IMR-90 (cell line): Measurements from ENCODE around the gene ZFAND2B. TPM values are rescaled to one million over a fixed set of nuclear protein-coding genes. Genes with fewer than 3 reads are reported as not detected.

Experiments
- ATAC-seq: fragments of 200-7000 bp; cut with Tn5 transposase; 2 replicates; pipeline ENCODE4 v1.9.1; 2020; ENCODE audit warnings: low read depth, mild to moderate bottlenecking, moderate library complexity
- BruUV-seq: library from RNA; stranded (reverse); fragments of 400-500 nt; replicated peaks from 2 replicates; lab custom pipeline; 2021; lab: Mats Ljungman, UMichigan
- CTCF ChIA-PET: fragments of 300-600 bp; formaldehyde crosslinking; extraction: SDS; loops from one replicate; lab custom pipeline; 2021; ENCODE audit warnings: antibody characterized with exemption; lab: Yijun Ruan, JAX
- POLR2A ChIA-PET: fragments of 300-600 bp; sonication (Branson Sonifier 250); formaldehyde crosslinking; loops from one replicate; lab custom pipeline; 2022; ENCODE audit warnings: antibody characterized with exemption; ENCODE audit not compliant: unreplicated experiment; lab: Charles Lee
- DNase-seq: peaks from one replicate; pipeline ENCODE4 v3.0.0; 2013
- H2AFZ ChIP-seq: replicated peaks from 2 replicates; pipeline ENCODE3; 2013; ENCODE audit warnings: low read length, mild to moderate bottlenecking; ENCODE audit not compliant: poor library complexity
- H2AK5ac ChIP-seq: 2 replicates; pipeline ENCODE4 v1.6.1; 2013; ENCODE audit warnings: low read depth, low read length, inconsistent platforms
- H2AK9ac ChIP-seq: replicated peaks from 2 replicates; pipeline ENCODE3; 2013; ENCODE audit warnings: mild to moderate bottlenecking, low read depth, low read length, moderate library complexity; ENCODE audit not compliant: poor library complexity
- H2BK120ac ChIP-seq: 2 replicates; pipeline ENCODE4 v1.6.1; 2013; ENCODE audit warnings: low read depth, low read length, inconsistent platforms
- H2BK15ac ChIP-seq: 3 replicates; pipeline ENCODE4 v1.6.1; 2013; ENCODE audit warnings: low read depth, low read length, inconsistent platforms
- H2BK20ac ChIP-seq: 2 replicates; pipeline ENCODE4 v1.6.1; 2013; ENCODE audit warnings: low read depth, mild to moderate bottlenecking, inconsistent platforms, low read length, moderate library complexity
- H2BK5ac ChIP-seq: 2 replicates; pipeline ENCODE4 v1.6.1; 2013; ENCODE audit warnings: mild to moderate bottlenecking, low read depth, low read length, inconsistent platforms; ENCODE audit not compliant: poor library complexity, severe bottlenecking
- H3K14ac ChIP-seq: replicated peaks from 2 replicates; pipeline ENCODE4 v1.6.1; 2013; ENCODE audit warnings: low read depth, low read length, inconsistent platforms
- H3K18ac ChIP-seq: 2 replicates; pipeline ENCODE4 v1.6.1; 2013; ENCODE audit warnings: low read depth, low read length, control low read depth
- H3K23ac ChIP-seq: 2 replicates; pipeline ENCODE4 v1.6.1; 2013; ENCODE audit warnings: low read depth, low read length, inconsistent platforms
- H3K27ac ChIP-seq: 2 replicates; pipeline ENCODE4 v1.5.1; 2013; ENCODE audit warnings: mild to moderate bottlenecking, control low read depth, low read length; ENCODE audit not compliant: insufficient read depth
- H3K27me3 ChIP-seq: 2 replicates; pipeline ENCODE4 v1.6.1; 2013; ENCODE audit warnings: low read length; ENCODE audit not compliant: control insufficient read depth, insufficient read depth
- H3K36me3 ChIP-seq: 2 replicates; pipeline ENCODE4 v1.6.1; 2013; ENCODE audit warnings: low read length, mixed read lengths; ENCODE audit not compliant: control insufficient read depth, insufficient read depth
- H3K4ac ChIP-seq: 2 replicates; pipeline ENCODE4 v1.6.1; 2013; ENCODE audit warnings: low read depth, low read length, inconsistent platforms
- H3K4me1 ChIP-seq: 2 replicates; pipeline ENCODE4 v1.6.1; 2013; ENCODE audit warnings: low read length, mixed read lengths; ENCODE audit not compliant: control insufficient read depth, insufficient read depth
- H3K4me2 ChIP-seq: 2 replicates; pipeline ENCODE4 v1.6.1; 2013; ENCODE audit warnings: low read depth, mild to moderate bottlenecking, control low read depth, low read length, moderate library complexity
- H3K4me3 ChIP-seq: 2 replicates; pipeline ENCODE4 v1.5.1; 2013; ENCODE audit warnings: low read depth, mild to moderate bottlenecking, control low read depth, low read length, moderate library complexity; ENCODE audit not compliant: insufficient read depth
- H3K56ac ChIP-seq: 2 replicates; pipeline ENCODE4 v1.6.1; 2013; ENCODE audit warnings: low read length, inconsistent platforms; ENCODE audit not compliant: insufficient read depth; ENCODE audit errors: extremely low read depth
- H3K79me1 ChIP-seq, 2 experiments: 2 replicates each; pipeline ENCODE4 v1.6.1; 2013; ENCODE audit warnings: low read length in 2 of 2, inconsistent platforms in 1 of 2, low read depth in 1 of 2
- H3K9ac ChIP-seq: 2 replicates; pipeline ENCODE4 v1.6.1; 2013; ENCODE audit warnings: low read depth, low read length, control low read depth
- H3K9me1 ChIP-seq: 2 replicates; pipeline ENCODE4 v1.6.1; 2013; ENCODE audit warnings: low read length, inconsistent platforms; ENCODE audit not compliant: insufficient read depth
- H3K9me3 ChIP-seq: 2 replicates; pipeline ENCODE4 v1.6.1; 2013; ENCODE audit warnings: low read length; ENCODE audit not compliant: control insufficient read depth, insufficient read depth
- H4K20me1 ChIP-seq: 2 replicates; pipeline ENCODE4 v1.6.1; 2013; ENCODE audit warnings: low read length, inconsistent platforms; ENCODE audit not compliant: insufficient read depth
- H4K5ac ChIP-seq: 2 replicates; pipeline ENCODE4 v1.6.1; 2013; ENCODE audit warnings: mild to moderate bottlenecking, low read depth, low read length, control low read depth
- H4K8ac ChIP-seq, 2 experiments: 2 replicates each; pipeline ENCODE4 v1.6.1; 2013; ENCODE audit warnings: low read depth in 2 of 2, low read length in 2 of 2, control low read depth in 1 of 2, inconsistent platforms in 1 of 2
- H4K91ac ChIP-seq: 2 replicates; pipeline ENCODE4 v1.6.1; 2013; ENCODE audit warnings: low read depth, low read length, inconsistent platforms; ENCODE audit not compliant: insufficient read depth
- CEBPB ChIP-seq: IDR thresholded peaks from 2 replicates; pipeline ENCODE4 v1.6.1; 2012; ENCODE audit warnings: low read depth, low read length, improper control_type of control experiment
- CHD1 ChIP-seq: IDR thresholded peaks from 2 replicates; pipeline ENCODE4 v1.6.1; 2012; ENCODE audit warnings: low read depth, low read length, improper control_type of control experiment
- CTCF ChIP-seq: conservative IDR thresholded peaks from 2 replicates; pipeline ENCODE4 v1.5.1; 2012; ENCODE audit warnings: mild to moderate bottlenecking, low read depth, low read length, improper control_type of control experiment
- ELK1 ChIP-seq: fragments of 150-350 bp; IDR thresholded peaks from 2 replicates; pipeline ENCODE4 v1.6.1; 2016; ENCODE audit warnings: low read depth, mild to moderate bottlenecking, low read length, moderate library complexity, borderline replicate concordance
- FOS ChIP-seq: fragments of 150-350 bp; IDR thresholded peaks from 2 replicates; pipeline ENCODE4 v1.6.1; 2016; ENCODE audit warnings: low read depth, low read length
- MAFK ChIP-seq: IDR thresholded peaks from 2 replicates; pipeline ENCODE4 v1.6.1; 2012; ENCODE audit warnings: low read depth, low read length, improper control_type of control experiment
- MAZ ChIP-seq: IDR thresholded peaks from 2 replicates; pipeline ENCODE4 v1.6.1; 2012; ENCODE audit warnings: low read depth, mild to moderate bottlenecking, low read length, improper control_type of control experiment, moderate library complexity, borderline replicate concordance
- MXI1 ChIP-seq: IDR thresholded peaks from 2 replicates; pipeline ENCODE4 v1.6.1; 2012; ENCODE audit warnings: low read depth, mild to moderate bottlenecking, low read length, moderate library complexity, borderline replicate concordance
- NFE2L2 ChIP-seq: fragments of 150-350 bp; IDR thresholded peaks from 2 replicates; pipeline ENCODE4 v1.6.1; 2016; ENCODE audit warnings: low read depth, mild to moderate bottlenecking, low read length
- POLR2A ChIP-seq: IDR thresholded peaks from 2 replicates; pipeline ENCODE4 v1.6.1; 2012; ENCODE audit warnings: mild to moderate bottlenecking, low read depth, low read length
- RAD21 ChIP-seq: IDR thresholded peaks from 2 replicates; pipeline ENCODE4 v1.6.1; 2012; ENCODE audit warnings: low read length, improper control_type of control experiment
- SMC3 ChIP-seq: fragments of 150-350 bp; IDR thresholded peaks from 2 replicates; pipeline ENCODE4 v1.6.1; 2016; ENCODE audit warnings: low read depth, mild to moderate bottlenecking, antibody characterized with exemption, low read length, moderate library complexity
- USF2 ChIP-seq: fragments of 150-350 bp; IDR thresholded peaks from 2 replicates; pipeline ENCODE4 v1.6.1; 2017; ENCODE audit warnings: mild to moderate bottlenecking, antibody characterized with exemption, low read length, low read depth
- WGBS, 2 experiments: methylation state at CpG; one replicate each; pipeline versions ENCODE4 v1.1.5 to v1.1.7; 2013; ENCODE audit warnings: missing lambda C conversion rate in 2 of 2; ENCODE audit not compliant: insufficient read length in 1 of 2; ENCODE audit errors: extremely low coverage in 2 of 2; 5-methylcytosine and 5-hydroxymethylcytosine counted together
- dilution Hi-C: fragments of 300-500 bp; cut with HindIII; formaldehyde crosslinking; loops from one replicate; pipeline ENCODE4 v1.14.3; 2018; ENCODE audit warnings: low sequenced_read_pairs; ENCODE audit not compliant: unreplicated experiment
- in situ Hi-C: fragments of 300-500 bp; cut with MboI; formaldehyde crosslinking; loops from 3 replicates; pipeline ENCODE4 v1.14.3; 2019; ENCODE audit warnings: low sequenced_read_pairs, inconsistent platforms, mixed read lengths
- intact Hi-C: fragments of 100-400 bp; cut with micrococcal nuclease; formaldehyde crosslinking; loops from 2 replicates; pipeline ENCODE4 v1.10.0; 2022
- polyA plus RNA-seq, 3 experiments: library from polyadenylated mRNA; depleted of rRNA; stranded (reverse); fragments of >200 nt; gene quantifications; 2 replicates each; pipeline ENCODE4 v1.2.3, GENCODE V29; 2012; ENCODE audit warnings: low replicate concordance in 1 of 3
- total RNA-seq: library from RNA; depleted of rRNA; stranded (reverse); fragments of >200 nt; gene quantifications from 2 replicates; pipeline ENCODE4 v1.2.3, GENCODE V29; 2012

ZFAND2B gene
- total and polyA plus RNA-seq, 2 of the 4 experiments (the other 2 are of a cell fraction) = 25.5 to 38.3 TPM

DNA sequence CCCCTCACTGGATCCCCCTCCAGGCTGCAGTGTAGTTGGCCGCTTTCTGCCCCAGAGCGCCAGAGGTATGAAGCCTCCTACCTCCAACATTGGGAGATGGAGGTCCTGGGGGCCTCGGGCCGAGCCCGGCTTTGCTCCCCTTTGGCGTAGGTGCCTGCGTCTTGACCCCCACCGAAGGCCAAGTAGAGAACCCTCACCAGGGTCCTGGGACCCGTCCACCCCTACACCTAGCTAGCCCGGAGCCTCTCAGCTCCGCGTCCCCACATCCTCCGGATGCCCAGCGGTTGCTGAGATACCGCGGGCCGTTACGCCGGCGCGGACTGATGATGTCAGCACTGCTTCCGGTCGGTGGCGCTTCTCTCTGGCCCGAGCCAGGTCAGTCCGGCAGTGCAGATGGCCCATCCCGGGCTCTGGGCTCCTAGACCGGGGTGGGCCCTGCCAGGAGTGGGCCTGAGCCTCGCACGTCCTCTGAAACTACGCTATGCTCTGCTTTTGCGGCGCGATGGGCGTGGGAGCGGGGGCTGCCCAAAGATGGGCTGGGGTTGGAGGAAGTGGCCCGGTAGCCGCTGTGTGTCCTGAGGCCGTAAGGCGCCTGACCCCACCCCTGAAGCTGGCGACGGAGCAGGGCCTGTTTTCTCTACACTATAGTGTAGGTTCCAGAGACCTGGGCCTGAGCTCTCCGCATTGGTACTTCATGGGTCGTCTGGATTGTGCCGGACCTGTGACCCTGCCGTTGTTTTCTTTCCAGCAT is 38.7 kb downstream of the ZFAND2B start, which contains the start of the genes GLB1L and STK16:
GLB1L (minus strand) TSS at position 297 of the 751 bp plus-strand sequence. CDS start 1,871 bp downstream, outside the sequence.
STK16 (plus strand) TSS at position 332 of the 751 bp plus-strand sequence. CDS start 521 bp downstream, outside the sequence.
- Histone ChIP-seq H2BK120ac (peak within 1 kb of the TSS; percentile 38; the same call in 1 of the 2 replicates), H3K4me1 (peaks cover 23% of the 10 kb centered on the region), H3K9me1 (peaks cover 37% of the 10 kb centered on the region), H2AFZ (peak within 1 kb of the TSS; percentile 100), H2BK20ac (no peak within 1 kb of the TSS), H3K18ac (peak within 1 kb of the TSS; percentile 81), H3K36me3 (peaks cover 17% of the 10 kb centered on the region; the same call in 1 of the 2 replicates), H3K79me1 (peaks cover 23 to 48% of the 10 kb centered on the region in 2 experiments), H2AK5ac (peak within 1 kb of the TSS; percentile 92), H4K20me1 (0 out of 2 replicates have a peak, but pooled peaks cover 8% of the 10 kb centered on the region), H2AK9ac (peak within 1 kb of the TSS; percentile 99), H3K27me3 (no peaks in the 10 kb centered on the region), H3K4me3 (peak within 1 kb of the TSS; percentile 89), H3K4ac (peak within 1 kb of the TSS; percentile 99), H3K56ac (peak within 1 kb of the TSS; percentile 84), H3K4me2 (peak within 1 kb of the TSS; percentile 98), H3K27ac (peak within 1 kb of the TSS; percentile 94), H4K91ac (peak within 1 kb of the TSS; percentile 97), H4K8ac (peak within 1 kb of the TSS; percentile 91 to 94), H3K23ac (peak within 1 kb of the TSS; percentile 97), H3K9me3 (no peaks in the 10 kb centered on the region), H4K5ac (peak within 1 kb of the TSS; percentile 97), H2BK5ac (peak within 1 kb of the TSS; percentile 96), H3K14ac (peak within 1 kb of the TSS; percentile 98), H3K9ac (peak within 1 kb of the TSS; percentile 95), H2BK15ac (no peak within 1 kb of the TSS; the same call in 2 of the 3 replicates)
- in situ Hi-C loops = no loop called here
- intact Hi-C loops = no loop called here
- dilution Hi-C loops = no loop called here
- CTCF ChIA-PET = interaction anchor here (1.0 to 3.0 kb wide), 2 partner anchors 11 to 50 kb away, joined by 3 to 14 read pairs; no protein-coding TSS in a partner anchor
- WGBS, 2 experiments = 1% methylated on average over 23 of the region's 46 CpGs; no CpG with 5 or more reads in 1 of the 2 experiments
- BruUV-seq = no TSS peak
- peak; percentile 92 for DNase-seq
- peak; percentile 83 for ATAC-seq
- POLR2A ChIA-PET = interaction anchor here (0.5 to 0.8 kb wide), 2 partner anchors 12 to 16 kb away, joined by 5 to 6 read pairs; no protein-coding TSS in a partner anchor
- TF ChIP-seq MAZ (peak; percentile 22; the same call in 1 of the 2 replicates), MXI1 (peak; percentile 58; the same call in 1 of the 2 replicates), CTCF (peak; percentile 9; the same call in 1 of the 2 replicates), CEBPB (no peak), POLR2A (peak; percentile 95), RAD21 (no peak; the same call in 1 of the 2 replicates), SMC3 (no peak; the same call in 1 of the 2 replicates), ELK1 (0 out of 2 replicates have a peak, but pooled peaks have one; percentile 66), MAFK (0 out of 2 replicates have a peak, but pooled peaks have one; percentile 28), FOS (no peak), CHD1 (no peak), USF2 (no peak), NFE2L2 (no peak)
